Motor neuron (in vitro differentiated cells): ENCODE measurements around the gene BICD1. TPM values are rescaled to one million over a fixed set of nuclear protein-coding genes. Genes with fewer than 3 reads are reported as not detected.

Source experiments
- ATAC-seq, 8 experiments: fragments of 200-7000 bp; cut with Tn5 transposase; replicated peaks in 6 of 8; 2 replicates each; pipeline ENCODE4 v1.8.0; 2021; ENCODE audit warnings: mild to moderate bottlenecking in 8 of 8, moderate library complexity in 8 of 8
- H3K27ac ChIP-seq, 2 donors: fragments of 250-450 bp; sonication (Bioruptor Pico); 2 replicates each; pipeline ENCODE4 v1.9.0; 2021; ENCODE audit warnings: antibody characterized with exemption in 2 of 2, mild to moderate bottlenecking in 2 of 2, moderate library complexity in 1 of 2
- H3K4me1 ChIP-seq, 2 donors: fragments of 250-450 bp; sonication (Bioruptor Pico); replicated peaks in 1 of 2; 2 replicates each; pipeline ENCODE4 v1.6.1; 2021; ENCODE audit warnings: antibody characterized with exemption in 2 of 2, mild to moderate bottlenecking in 2 of 2, moderate library complexity in 1 of 2
- H3K4me3 ChIP-seq, 5 donors: fragments of 250-450 bp; sonication (Bioruptor Pico); 2 replicates each; pipeline ENCODE4 v1.9.0; 2021; ENCODE audit warnings: antibody characterized with exemption in 5 of 5, mild to moderate bottlenecking in 5 of 5, moderate library complexity in 4 of 5
- WGBS, 10 experiments: fragments of 450-650 bp; shearing (Covaris generic); methylation state at CpG; one replicate each; pipeline ENCODE4 v1.0.0; 2022; 5-methylcytosine and 5-hydroxymethylcytosine counted together
- in situ Hi-C, 9 experiments: fragments of 400-800 bp; cut with MboI; loops; one replicate each; pipeline ENCODE4 v1.15.0; 2021; ENCODE audit warnings: low sequenced_read_pairs in 9 of 9, low pct_unique_long_range_greater_than_20kb in 2 of 9; ENCODE audit not compliant: unreplicated experiment in 9 of 9
- total RNA-seq, 8 experiments: library from RNA; unstranded; fragments of 300-600 nt; gene quantifications; 2 replicates each; pipeline versions ENCODE4 v1.2.3 to v1.2.4, GENCODE V29; 2022

BICD1 gene
- total RNA-seq, 8 experiments from 2014 or later = 5.1 to 63.4 (median 27.8) TPM

GRCh38 chr12:32431025-32431424 lies 324.4 kb downstream of the BICD1 start:
- ATAC-seq = no peak
- 65 to 91% (median 78%) methylated on average over 1 to 6 of the region's 6 CpGs; no CpG with 5 or more reads in 1 of the 10 experiments for WGBS, 10 experiments
- Histone ChIP-seq H3K4me1 (no peaks in the 10 kb centered on the region), H3K4me3 (no peak overlapping the region), H3K27ac (no peak overlapping the region)
- in situ Hi-C loops = no loop called here

Other genes starting within 250 kb of the BICD1 start
- 10 to 100 TPM; 17.6 to 27.2 (median 25.1) TPM for gene RESF1, start 147.4 kb upstream of the BICD1 start, total RNA-seq